Measurements from ENCODE around the gene ZNF407.
"Not testable (repeated sequence)": the region's sequence is repeated elsewhere in the genome, so short reads cannot be mapped to it uniquely, and the experiment has no call there.

The ZNF407 gene

GRCh38 chr18:75087119-75088020 is 489.7 kb downstream of the ZNF407 start:
- no peak for DNase-seq

DNA sequence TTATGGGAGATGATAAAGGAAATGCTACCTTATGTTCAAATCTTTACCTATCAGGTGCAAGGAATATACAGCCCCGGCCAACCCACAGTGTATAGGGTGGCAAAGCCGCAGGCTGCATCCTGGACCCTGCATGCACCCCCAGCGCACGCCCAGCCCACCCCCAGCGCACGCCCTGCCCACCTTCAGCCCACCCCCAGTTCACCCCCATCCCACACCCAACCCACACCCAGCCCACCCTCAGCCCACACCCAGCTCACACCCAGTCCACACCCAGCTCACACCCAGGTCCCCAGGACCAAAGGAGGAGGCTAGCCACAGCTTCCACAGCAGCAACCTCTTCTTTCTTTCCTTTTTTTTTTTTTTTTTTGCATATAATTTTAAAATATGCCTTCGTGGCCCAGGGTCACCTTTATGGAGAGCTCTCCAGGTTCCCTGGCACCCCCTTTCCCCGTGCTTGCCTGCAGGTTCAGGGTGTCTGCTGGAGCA is 490.4 kb downstream of the ZNF407 start:
- DNase-seq: no peak

DNA sequence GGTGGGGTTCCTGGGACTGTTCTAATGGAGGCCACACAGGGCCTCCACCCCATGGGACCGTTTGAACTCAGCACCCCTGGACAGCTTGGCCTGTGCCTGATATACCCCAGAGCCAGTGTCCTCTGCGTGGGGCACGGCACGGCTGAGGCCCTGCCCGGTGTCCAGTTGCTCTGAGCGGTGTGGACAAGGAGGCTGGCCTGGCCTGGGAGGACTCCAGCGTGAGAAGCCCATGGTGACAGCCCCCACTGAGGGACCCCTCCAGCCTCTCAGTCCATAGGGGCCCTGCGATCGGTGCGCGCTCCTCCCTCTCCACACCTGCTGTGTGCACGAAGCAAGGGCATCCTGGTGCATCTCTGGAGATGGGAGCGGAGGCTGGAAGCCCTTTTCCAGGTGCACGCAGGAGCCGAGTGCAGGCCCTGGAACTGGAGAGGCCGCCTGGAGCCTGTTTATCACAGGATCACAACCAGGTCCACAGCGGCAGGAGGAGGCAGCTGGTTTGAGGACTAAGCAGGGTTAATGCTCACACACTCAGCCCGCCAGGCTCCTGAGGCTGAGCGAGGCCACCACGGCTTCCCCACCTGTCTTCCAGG is 491.0 kb downstream of the ZNF407 start:
- no peak for DNase-seq

DNA sequence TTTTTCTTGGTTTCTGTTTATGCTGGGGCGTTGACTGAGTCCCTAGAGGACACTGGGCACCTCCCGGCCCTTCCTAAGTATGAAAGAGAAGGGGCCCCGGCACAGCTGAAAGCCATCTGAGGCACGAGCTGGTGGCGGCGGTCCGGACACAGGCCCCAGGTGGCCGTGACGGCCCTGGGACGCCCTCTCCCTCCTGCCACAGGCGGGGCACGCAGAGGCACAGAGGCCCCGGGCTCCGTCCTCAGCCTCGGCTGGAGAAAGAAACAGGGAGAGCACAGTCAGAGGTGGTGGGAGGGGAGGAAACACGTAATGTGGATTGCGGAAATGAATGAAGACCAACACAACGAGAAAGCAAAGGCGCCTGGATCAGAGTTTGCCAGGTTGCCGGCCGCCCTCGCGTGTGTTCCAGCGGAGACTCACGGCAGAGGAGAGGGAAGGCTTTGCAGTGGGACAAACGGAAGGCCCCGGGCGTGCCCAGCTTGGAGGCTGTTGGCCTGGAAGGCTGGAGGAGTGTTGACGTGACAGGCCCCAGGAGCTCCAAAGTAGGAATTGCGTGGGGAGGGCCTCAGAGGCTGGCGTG is 492.2 kb downstream of the ZNF407 start:
- DNase-seq: no peak

GRCh38 chr18:75090336-75090735 is 492.7 kb downstream of the ZNF407 start:
- DNase-seq: no peak

DNA sequence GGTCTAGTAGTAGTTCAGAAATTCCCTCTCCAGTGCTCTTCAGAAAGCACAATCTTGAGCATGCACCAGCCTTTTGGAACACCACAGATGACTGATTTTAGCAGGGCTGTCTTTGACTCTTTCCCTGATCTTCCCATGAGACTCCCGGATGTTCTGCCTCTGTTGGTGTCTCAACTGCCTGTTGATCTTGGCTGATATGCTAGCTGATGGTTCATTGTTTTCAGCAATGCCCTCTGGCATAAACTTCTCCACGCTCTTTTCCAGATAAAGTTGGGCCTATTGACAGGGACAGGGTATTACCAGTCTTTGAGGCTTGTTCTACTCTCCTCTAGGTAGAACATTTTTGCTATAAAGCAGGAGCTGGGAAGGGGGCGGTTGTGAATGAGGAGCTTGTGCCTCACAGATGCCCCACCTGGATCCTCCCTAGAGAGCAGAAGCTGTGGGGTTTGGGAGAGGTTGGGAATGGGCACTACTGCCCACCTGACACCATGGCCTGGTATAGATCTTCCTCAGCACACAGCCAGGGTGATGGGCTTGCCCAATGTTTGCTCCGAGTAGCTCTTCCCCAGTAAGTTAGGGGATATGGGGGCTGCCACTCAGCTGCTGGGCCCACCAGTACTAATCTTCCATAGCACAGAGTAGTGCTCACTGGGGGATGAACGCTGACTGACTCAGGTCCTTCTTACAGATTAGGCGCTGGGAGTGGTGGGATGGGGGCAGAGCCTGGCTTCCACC is 500.0 kb downstream of the ZNF407 start:
- no peak for DNase-seq

GRCh38 chr18:75100832-75101630 is 503.4 kb downstream of the ZNF407 start:
- DNase-seq: no peak

DNA sequence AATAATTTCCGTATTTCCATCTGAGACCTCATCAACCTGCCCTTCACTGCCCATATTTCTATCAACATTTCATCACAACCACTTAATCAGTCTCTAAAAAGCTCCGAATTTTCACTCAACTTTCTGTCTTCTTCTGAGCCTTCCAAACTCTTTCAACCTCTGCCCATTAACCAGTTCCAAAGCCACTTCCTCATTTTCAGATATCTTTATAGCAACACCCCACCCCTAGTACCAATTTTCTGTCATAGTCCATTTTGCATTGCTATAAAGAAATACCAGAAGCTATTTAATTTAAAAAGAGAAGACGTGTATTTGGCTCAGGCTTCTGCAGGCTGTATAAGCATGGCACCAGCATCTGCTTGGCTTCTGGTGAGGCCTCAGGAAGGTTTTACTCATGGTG is 504.2 kb downstream of the ZNF407 start:
- no peak for DNase-seq

DNA sequence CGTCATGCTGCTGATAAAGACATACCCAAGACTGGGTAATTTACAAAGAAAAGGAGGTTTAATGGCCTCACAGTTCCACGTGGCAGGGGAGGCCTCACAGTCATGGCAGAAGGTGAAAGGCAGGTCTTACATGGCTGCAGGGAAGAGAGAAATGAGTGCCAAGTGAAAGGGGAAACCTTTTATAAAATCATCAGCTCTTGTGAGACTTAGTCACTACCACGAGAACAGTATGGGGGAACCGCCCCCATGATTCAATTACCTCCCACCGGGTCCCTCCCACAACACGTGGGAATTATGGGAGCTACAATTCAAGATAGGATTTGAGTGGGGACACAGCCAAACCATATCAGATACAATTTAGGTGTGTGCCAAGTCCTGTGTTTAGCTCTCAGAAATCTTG is 506.4 kb downstream of the ZNF407 start:
- DNase-seq: not testable (repeated sequence)

DNA sequence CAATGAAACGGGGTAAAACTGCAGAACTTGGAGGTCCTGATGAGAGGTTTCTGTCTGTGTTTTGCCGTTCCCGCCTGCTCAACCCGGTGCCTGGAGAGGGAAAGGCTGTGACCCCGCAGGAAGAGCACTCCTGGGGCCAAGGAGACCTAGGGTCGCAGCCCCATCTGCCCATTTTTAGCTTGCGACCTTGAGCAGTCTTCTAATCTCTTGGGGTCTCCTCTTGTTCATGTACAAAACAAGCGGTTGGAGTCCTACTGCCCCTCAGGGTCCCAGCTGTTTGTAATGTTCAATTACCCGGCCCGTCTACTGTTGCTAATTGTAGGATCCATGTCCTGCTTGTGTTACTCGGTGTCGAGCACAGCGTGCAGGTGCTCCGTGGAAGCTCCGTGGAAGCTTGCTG is 506.8 kb downstream of the ZNF407 start:
- no peak for DNase-seq

DNA sequence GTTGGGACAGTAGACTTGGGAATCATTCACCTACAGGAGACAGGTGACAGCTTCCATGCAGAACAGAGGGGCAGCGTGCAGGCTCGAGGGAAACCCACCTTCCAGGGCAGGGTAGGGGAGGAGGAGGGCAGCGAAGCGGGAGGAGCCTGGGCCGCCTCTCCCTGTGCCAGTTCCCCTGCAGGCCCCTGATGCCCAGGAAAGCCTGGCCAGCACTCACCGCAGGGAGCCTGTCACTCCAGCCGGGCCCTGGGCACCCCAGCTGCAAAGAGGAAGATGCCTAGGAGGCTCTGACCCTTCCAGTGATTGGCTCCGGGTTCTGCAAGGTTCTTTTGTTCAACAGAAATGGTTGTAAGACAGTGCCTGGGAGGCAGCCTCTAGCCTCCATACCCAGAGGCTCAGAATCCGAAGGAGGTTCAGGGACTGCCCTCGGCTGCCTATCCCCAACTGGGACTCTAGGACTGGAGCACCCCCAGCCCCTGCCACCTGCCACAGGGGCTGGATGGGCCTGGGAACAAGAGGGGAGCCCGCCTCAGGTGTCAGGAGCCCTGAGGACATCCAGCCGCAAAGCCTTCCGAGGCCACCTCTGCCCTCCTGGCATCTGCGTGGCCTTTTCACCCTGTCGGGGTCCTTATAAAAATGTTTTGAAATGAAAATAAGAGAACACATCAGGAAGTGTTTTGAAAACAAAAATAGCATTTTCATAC is 508.0 kb downstream of the ZNF407 start:
- no peak for DNase-seq

DNA sequence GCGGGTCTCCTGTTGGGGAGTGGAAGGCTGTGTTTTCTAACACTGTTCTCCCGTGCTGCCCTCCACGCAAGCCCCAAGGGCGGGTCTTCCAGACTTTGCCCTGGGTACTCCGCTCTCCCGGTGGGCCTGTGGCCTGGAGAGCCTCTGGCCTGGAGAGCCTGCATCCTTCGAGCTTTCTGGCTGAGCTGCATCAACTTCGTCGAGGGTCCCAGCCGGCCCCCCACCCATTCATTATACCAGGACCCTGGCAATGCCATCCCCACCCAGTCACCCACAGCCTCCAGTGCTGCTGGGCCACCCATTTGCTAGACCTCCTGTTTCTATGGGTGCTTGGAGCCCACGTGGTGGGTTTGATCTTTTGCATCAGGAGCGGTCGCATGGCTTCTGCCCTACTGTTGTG is 509.1 kb downstream of the ZNF407 start:
- DNase-seq: no peak

DNA sequence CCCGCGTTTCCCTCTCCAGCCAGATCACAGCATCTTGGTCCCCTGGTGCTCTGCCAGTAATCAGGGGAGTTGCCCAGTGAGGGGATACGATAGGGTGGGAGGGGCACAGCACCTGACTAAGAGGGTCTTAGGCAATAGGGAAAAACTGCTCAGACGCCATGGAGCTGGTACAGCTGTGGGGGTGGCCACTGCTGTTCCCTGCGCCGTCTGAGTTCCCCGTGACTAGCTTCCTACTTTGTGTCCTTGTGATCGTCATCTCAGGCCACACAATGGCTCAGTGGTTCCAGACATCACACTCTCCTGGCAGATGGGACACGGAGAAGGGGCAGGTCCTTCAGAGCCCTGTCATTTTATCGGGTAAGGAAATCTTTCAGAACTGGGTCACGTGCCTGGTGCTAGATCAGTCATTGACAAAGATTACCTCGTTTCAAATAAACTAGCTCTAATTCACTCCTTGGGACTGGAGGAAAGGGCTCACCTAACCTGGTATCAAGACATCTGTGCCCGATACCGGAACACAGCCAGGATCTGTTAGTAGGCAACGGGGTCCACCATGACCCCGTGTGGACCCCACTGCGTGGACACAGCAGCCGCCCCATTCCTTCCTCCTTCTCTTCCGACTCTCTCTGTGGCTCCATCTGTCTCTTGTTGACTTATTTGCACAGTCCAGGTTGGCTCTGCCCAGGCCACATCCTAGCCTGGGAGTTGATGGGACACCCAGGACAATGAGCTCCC is 509.7 kb downstream of the ZNF407 start:
- no peak for DNase-seq

DNA sequence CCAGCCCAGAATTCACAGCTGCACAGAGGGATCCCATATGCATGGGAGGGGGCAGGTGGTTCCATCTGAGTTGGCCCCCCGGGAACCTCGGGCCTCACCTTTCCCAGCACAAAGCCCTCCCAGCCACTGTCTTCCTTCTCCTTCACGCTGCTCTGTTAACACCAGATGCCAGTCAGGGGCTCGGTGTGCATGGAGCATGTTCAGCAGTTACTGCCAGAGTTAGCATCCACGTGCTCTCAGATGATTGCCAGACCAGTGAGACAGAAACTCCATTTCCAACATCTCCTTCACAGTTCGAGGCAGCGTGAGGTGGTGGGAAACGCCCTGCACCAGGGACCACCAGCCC is 510.2 kb downstream of the ZNF407 start:
- no peak for DNase-seq

GRCh38 chr18:75108579-75109318 is 511.1 kb downstream of the ZNF407 start:
- no peak for DNase-seq

DNA sequence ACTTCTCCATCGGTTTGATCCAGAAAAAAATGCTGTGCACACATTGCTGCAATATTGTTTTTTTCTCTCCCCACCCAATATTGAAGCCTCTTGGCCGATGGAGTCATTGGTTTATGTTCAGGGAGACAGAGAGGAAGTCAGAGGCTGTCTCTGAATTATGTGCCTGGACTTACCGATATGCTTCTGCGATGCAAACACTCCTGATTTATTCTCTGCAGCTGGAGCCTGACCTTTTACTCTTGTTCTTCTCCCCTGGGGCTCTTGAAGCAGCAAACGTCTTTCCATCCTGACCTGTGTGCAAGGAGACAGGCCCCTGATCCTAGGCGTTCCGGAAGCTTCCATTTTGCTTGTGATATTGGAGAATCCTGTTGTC is 511.6 kb downstream of the ZNF407 start:
- no peak for DNase-seq

GRCh38 chr18:75109819-75110218 is 512.1 kb downstream of the ZNF407 start:
- DNase-seq: no peak

- DNase-seq: no peak
Measured at GRCh38 chr18:75110311-75110710, 512.6 kb downstream of the ZNF407 start.

DNA sequence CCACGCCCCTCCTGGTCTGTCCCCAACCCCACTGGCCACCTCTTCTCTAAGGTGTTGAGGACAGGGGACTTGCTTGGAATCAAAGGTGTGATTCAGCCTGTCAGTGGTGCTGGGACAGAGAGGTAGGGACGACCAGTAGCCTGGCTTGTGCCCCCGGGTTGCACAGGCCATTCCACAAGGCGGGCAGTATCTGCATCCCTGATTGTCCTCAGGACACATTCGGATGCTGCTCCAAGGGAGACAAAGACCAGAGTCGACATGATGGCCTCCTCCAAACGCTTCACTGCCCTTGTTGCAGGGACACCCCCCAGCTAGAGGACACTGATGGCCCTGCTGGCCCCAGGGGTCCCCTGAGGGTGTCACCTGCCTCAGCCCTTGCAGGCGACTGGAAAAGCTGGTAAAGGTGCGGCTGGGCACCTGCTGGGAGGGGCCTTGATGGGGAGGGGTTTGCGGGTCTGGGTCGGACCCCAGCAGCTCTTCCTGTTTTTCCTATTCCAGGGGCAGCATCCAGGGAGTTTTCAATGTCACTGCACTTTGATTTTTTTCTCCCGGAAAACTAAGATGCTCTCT is 513.3 kb downstream of the ZNF407 start:
- DNase-seq: no peak
